MM.1S (cell line): ENCODE results near the gene ZC3H15.

Source experiments
- EZH2 ChIP-seq: fragments of 300-600 bp; sonication (generic); optimal IDR thresholded peaks from 2 replicates; pipeline ENCODE3; 2017; ENCODE audit warnings: low read depth, mild to moderate bottlenecking, antibody characterized with exemption, low read length, mixed read lengths
- TF ChIP-seq, protein P1 (sequence below): fragments of 300-600 bp; sonication (generic); IDR thresholded peaks from 2 replicates; pipeline ENCODE4 v1.5.1; 2016; ENCODE audit warnings: antibody characterized with exemption, low read length, mixed read lengths

GRCh38 chr2:186486651-186487647 lies 889 bp downstream of the ZC3H15 start:
- TF ChIP-seq, protein P1, sequence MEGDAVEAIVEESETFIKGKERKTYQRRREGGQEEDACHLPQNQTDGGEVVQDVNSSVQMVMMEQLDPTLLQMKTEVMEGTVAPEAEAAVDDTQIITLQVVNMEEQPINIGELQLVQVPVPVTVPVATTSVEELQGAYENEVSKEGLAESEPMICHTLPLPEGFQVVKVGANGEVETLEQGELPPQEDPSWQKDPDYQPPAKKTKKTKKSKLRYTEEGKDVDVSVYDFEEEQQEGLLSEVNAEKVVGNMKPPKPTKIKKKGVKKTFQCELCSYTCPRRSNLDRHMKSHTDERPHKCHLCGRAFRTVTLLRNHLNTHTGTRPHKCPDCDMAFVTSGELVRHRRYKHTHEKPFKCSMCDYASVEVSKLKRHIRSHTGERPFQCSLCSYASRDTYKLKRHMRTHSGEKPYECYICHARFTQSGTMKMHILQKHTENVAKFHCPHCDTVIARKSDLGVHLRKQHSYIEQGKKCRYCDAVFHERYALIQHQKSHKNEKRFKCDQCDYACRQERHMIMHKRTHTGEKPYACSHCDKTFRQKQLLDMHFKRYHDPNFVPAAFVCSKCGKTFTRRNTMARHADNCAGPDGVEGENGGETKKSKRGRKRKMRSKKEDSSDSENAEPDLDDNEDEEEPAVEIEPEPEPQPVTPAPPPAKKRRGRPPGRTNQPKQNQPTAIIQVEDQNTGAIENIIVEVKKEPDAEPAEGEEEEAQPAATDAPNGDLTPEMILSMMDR = no peak
- no peak for TF ChIP-seq EZH2
